ENCODE measurements around the gene ALK. TPM values are rescaled to one million over a fixed set of nuclear protein-coding genes. Genes with fewer than 3 reads are reported as not detected.
A peak's percentile ranks its signal among the peaks of the same experiment; 100 is the strongest.

The ALK gene
- total RNA-seq, 6 donors from 2014 or later, result 0.17 to 2.1 (median 0.35) TPM

DNA sequence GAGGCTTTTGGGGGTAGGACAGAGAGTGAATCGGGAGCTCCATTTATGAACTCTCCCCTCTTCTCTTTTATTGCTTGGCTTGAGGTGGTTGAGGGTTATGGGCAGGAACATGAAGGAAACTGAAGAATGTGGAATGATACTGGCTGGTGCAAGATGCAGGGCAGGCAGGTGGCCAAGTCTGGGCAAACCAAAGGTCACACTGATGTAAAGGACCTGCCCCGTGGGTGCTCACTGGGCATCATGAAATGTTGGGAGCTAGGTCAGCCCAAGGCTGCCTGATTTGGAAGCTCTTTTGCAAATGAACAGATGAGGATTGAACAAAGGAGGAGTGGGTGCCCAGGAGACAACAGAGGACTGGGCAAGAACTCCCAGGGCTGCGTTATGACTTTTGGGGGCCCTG lies 477.2 kb downstream of the ALK start:
- Histone ChIP-seq H3K4me1 (peaks cover 0 to 6% (median 0%) of the 10 kb centered on the region in 4 donors), H3K4me3 (no peak overlapping the region), H3K27ac (no peak overlapping the region), H3K9me3 (no peaks in the 10 kb centered on the region), H3K27me3 (no peaks in the 10 kb centered on the region), H3K36me3 (no peaks in the 10 kb centered on the region)
- DNase-seq, result no peak
- WGBS, 2 donors, result 73 to 76% methylated on average over 3 of the region's 3 CpGs
- ATAC-seq (ENCODE audit: low FRiP score in 2 of 2), result no peak
- TF ChIP-seq EP300 (IDR thresholded peaks at IDR 0.05) (no peak), POLR2A (IDR thresholded peaks at IDR 0.05) (no peak), POLR2AphosphoS5 (IDR thresholded peaks at IDR 0.05) (no peak)
- TF ChIP-seq, protein P1, sequence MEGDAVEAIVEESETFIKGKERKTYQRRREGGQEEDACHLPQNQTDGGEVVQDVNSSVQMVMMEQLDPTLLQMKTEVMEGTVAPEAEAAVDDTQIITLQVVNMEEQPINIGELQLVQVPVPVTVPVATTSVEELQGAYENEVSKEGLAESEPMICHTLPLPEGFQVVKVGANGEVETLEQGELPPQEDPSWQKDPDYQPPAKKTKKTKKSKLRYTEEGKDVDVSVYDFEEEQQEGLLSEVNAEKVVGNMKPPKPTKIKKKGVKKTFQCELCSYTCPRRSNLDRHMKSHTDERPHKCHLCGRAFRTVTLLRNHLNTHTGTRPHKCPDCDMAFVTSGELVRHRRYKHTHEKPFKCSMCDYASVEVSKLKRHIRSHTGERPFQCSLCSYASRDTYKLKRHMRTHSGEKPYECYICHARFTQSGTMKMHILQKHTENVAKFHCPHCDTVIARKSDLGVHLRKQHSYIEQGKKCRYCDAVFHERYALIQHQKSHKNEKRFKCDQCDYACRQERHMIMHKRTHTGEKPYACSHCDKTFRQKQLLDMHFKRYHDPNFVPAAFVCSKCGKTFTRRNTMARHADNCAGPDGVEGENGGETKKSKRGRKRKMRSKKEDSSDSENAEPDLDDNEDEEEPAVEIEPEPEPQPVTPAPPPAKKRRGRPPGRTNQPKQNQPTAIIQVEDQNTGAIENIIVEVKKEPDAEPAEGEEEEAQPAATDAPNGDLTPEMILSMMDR (IDR thresholded peaks at IDR 0.05), result no peak

DNA sequence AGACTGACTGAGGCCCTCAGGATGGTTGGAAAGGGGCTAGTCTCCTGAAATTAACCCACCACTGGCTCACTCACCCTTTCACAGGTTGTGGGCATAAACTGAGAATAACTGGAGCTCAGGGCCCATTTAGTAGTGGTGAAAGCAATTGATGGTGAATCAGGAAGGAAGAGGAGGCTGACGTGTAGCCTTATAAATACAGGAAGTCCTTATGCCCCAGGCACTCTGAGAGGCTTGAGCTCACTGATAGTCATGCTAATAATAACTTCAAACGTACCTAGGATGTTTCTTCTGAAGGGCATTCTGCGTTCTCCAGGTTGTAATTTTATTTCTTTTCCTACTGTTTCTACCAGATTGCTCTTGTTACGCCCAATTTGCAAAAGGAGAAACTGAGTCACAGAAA lies 477.8 kb downstream of the ALK start:
- Histone ChIP-seq H3K27ac (no peak overlapping the region), H3K27me3 (no peaks in the 10 kb centered on the region), H3K36me3 (no peaks in the 10 kb centered on the region), H3K4me3 (no peak overlapping the region), H3K9me3 (no peaks in the 10 kb centered on the region), H3K4me1 (peaks cover 0 to 6% (median 0%) of the 10 kb centered on the region in 4 donors)
- DNase-seq, result no peak
- no peak for ATAC-seq (ENCODE audit: low FRiP score in 2 of 2)
- TF ChIP-seq, protein P1 (IDR thresholded peaks at IDR 0.05), result no peak
- TF ChIP-seq POLR2A (IDR thresholded peaks at IDR 0.05), result no peak
- no peak for TF ChIP-seq POLR2AphosphoS5 (IDR thresholded peaks at IDR 0.05)
- no peak for TF ChIP-seq EP300 (IDR thresholded peaks at IDR 0.05)
- 13 to 16% methylated on average over 4 of the region's 4 CpGs for WGBS, 2 donors

DNA sequence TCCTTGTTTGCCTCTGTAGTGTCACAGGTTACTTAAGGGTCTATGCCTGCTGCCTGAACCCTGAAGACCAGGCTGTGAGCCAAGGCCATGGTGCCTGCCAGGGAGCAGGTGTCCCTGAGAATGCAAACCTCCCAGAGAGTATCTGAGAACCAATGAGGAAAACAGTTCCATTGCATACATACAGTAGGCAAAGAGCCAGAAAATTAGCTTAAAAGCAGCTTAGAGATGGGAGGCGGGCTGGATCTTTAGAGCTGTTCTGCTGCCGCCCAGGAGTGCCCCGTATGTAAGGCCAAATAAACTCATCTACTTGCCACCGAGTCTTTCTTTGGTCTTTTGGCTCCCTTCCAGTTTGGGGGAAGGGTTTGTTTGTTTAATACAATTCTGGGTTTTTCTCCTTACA lies 478.2 kb downstream of the ALK start:
- H3K9me3 ChIP-seq, result no peaks in the 10 kb centered on the region
- H3K36me3 ChIP-seq, result no peaks in the 10 kb centered on the region
- WGBS, 2 donors, result 60 to 62% methylated on average over 4 of the region's 4 CpGs
- H3K4me1 ChIP-seq, result peaks cover 0 to 6% (median 0%) of the 10 kb centered on the region in 4 donors
- H3K4me3 ChIP-seq, result no peak overlapping the region
- H3K27ac ChIP-seq, result no peak overlapping the region
- no peaks in the 10 kb centered on the region for H3K27me3 ChIP-seq
- DNase-seq, result no peak
- ATAC-seq (ENCODE audit: low FRiP score in 2 of 2), result no peak
- TF ChIP-seq POLR2AphosphoS5 (IDR thresholded peaks at IDR 0.05) (no peak), POLR2A (IDR thresholded peaks at IDR 0.05) (no peak), EP300 (IDR thresholded peaks at IDR 0.05) (no peak)
- TF ChIP-seq, protein P1 (IDR thresholded peaks at IDR 0.05), result no peak

DNA sequence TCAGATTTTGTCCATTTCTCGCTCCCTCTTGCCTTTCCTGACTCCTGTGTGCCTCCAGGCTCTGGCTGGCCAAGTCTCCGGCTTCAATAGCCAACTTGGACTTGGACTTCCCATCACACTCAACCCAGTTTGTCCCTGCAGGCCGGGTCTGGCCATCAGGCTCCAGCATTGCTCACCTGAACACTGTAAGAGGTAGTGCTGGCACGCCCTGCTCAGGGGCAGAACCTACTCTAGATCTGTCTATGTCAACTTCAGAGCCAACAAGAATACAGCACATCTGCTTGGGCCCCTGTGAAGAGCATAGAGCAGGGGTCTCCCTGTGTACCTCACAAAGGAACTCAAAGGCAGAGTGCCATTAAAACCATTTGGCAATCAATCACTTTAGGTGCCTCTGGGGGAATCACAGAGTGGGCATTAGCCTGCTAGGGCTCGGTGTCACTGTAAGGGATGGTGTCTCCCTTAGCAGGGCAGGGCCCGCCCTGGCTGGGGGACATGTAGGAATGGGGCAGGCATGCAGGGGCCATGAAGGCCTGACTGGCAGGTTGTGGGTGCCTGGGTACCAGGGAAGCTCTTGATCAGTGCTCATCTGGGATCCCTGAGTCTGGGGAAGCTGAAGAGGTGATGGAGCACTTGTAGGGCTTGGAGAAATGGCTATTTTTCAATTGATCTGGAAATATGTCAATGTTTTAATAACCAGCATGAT lies 480.3 kb downstream of the ALK start:
- Histone ChIP-seq H3K27ac (no peak overlapping the region), H3K36me3 (no peaks in the 10 kb centered on the region), H3K4me1 (peaks cover 0 to 6% (median 0%) of the 10 kb centered on the region in 4 donors), H3K4me3 (no peak overlapping the region), H3K9me3 (no peaks in the 10 kb centered on the region), H3K27me3 (no peaks in the 10 kb centered on the region)
- ATAC-seq (ENCODE audit: low FRiP score in 2 of 2), result no peak
- 66 to 82% methylated on average over 5 to 6 of the region's 6 CpGs for WGBS, 2 donors
- TF ChIP-seq POLR2A (IDR thresholded peaks at IDR 0.05) (no peak), EP300 (IDR thresholded peaks at IDR 0.05) (no peak), POLR2AphosphoS5 (IDR thresholded peaks at IDR 0.05) (no peak)
- TF ChIP-seq, protein P1 (IDR thresholded peaks at IDR 0.05), result no peak
- DNase-seq, result peak in 1 of 2 donors; percentile 16

DNA sequence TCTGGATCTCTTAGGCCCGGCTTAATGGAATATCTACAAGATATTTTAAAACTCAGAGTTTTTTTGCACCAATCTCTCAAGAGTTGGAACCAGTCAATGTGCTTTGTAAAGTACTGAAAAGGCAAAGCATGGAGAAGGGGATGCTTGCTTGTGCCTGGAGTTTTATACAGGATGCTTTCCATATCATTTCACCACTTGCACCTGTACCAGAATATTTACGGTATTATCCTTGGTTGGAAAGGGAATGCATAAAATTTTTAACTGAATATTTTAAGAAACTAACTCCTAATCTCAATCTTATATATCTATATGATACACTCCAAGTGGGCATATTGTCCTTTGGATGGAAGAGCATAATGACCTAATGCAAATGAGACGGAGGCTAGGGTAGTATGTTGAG lies 487.5 kb downstream of the ALK start:
- Histone ChIP-seq H3K9me3 (no peaks in the 10 kb centered on the region), H3K27me3 (no peaks in the 10 kb centered on the region), H3K4me3 (no peak overlapping the region), H3K36me3 (no peaks in the 10 kb centered on the region), H3K27ac (no peak overlapping the region), H3K4me1 (no peaks in the 10 kb centered on the region)
- TF ChIP-seq, protein P1 (IDR thresholded peaks at IDR 0.05), result no peak
- no peak for TF ChIP-seq POLR2A (IDR thresholded peaks at IDR 0.05)
- TF ChIP-seq EP300 (IDR thresholded peaks at IDR 0.05), result no peak
- no peak for TF ChIP-seq POLR2AphosphoS5 (IDR thresholded peaks at IDR 0.05)
- ATAC-seq (ENCODE audit: low FRiP score in 2 of 2), result no peak
- DNase-seq, result no peak
- 86 to 93% methylated on average over 3 of the region's 3 CpGs for WGBS, 2 donors
